Measurements from ENCODE around the gene CNTNAP5. TPM values are rescaled to one million over a fixed set of nuclear protein-coding genes. Genes with fewer than 3 reads are reported as not detected.
"Not testable (repeated sequence)": the region's sequence is repeated elsewhere in the genome, so short reads cannot be mapped to it uniquely, and the experiment has no call there.

The CNTNAP5 gene
- total RNA-seq, 1 experiment from 2014 or later = not detected

GRCh38 chr2:124319577-124319976, 294.5 kb downstream of the CNTNAP5 start:
- no peak for DNase-seq (ENCODE audit: low read depth)

DNA sequence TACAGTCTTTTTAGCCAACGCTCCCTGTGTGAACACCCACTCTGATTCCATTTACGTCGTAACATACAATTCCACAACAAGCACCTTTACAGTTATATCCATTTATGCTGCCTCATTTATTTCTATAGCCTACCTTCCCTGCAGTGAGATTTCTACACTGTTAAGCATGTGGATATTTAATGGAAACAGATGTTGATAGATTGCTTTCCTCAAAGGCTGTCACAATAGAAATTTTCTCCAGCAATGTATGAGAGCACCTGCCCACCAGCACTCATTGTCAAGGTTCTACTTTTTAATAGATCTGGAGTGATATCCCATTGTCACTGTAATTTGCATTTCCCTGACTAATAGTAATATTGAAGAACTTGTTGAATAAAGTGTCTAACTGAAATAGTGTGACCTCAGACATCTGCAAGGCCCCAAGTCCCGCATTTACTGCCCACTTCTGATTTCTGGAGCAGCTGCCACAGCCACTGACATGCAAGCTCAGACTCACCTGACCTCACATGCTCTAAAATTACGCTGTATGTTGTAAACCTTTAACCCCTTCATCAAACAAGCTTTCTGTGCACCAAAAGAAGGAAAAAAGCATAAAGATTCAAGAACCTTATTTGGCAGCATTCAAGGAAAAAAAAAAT, 295.1 kb downstream of the CNTNAP5 start:
- DNase-seq (ENCODE audit: low read depth) = no peak

- DNase-seq (ENCODE audit: low read depth) = no peak
Measured at GRCh38 chr2:124323321-124323720, 298.2 kb downstream of the CNTNAP5 start.

DNA sequence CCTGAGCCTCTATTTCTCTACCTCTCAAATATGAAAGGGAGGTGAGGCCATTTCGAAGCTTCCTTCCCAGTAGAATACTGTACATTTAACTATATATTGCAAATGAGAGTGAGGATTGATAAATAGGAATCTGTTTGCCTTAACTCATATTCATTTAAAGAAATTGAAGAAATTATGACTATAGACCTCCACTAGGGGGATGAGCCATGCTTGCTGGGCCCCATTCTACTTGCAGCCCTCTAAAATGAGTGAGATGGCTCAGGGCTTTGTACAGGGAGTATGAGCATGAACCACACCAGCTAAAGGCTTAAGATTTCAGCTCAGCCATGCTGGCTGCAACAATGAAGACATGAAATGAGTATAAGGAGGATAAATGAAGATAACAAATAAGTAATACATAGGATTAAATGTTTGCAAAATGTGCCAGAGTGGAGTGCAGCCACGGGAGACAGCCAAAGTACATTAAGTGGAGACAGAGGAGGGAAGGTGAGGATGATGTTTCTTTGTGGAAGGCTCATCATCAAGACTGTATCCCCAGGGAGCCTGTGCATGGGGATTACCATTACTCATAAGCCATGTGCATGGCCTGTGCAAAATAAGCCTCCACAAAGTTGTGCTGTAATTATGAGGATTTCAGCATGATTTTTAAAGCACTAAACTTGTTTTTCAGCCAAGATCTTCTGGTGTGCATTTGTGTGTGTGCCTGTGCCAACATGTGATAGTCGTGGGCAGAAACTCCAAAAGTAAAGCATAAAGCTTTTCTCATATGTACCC, 300.8 kb downstream of the CNTNAP5 start:
- DNase-seq (ENCODE audit: low read depth) = no peak

DNA sequence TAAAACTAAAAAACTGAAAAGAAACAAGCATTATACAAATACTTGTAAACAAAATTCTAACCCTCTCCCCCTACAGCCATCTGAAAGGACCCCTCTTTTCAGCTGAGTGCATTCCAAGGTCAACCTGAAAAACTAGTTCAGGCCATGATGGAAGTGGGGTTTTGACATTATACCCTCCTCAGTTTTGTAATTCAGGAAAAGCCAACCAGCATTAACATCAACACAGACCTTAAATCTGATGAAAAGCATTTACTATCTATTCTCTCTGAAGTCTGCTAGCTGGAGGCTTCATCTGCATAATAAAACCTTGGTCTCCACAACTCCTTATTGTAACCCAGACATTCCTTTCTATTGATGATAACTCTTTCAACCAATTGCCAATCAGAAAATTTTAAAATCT, 302.2 kb downstream of the CNTNAP5 start:
- DNase-seq (ENCODE audit: low read depth) = no peak

DNA sequence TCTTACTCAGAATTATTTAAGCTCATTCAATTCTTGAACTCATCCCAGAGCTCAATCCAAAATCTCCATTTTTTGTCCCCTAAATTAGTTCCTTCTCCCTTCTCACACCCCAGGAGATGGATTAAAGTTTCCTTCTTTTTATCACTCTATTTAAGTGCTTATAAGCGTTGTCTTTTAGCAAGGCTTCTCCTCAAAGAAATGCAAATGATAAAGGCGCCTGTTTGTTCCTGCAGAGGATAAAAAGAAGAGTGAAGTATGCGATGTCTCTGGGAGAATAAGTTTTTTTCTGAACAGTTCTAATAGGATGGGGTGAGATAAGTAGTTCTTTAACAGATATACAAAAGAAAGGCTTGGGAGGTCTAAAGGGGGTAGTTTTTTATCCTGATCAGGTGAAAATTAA, 303.3 kb downstream of the CNTNAP5 start:
- no peak for DNase-seq (ENCODE audit: low read depth)

DNA sequence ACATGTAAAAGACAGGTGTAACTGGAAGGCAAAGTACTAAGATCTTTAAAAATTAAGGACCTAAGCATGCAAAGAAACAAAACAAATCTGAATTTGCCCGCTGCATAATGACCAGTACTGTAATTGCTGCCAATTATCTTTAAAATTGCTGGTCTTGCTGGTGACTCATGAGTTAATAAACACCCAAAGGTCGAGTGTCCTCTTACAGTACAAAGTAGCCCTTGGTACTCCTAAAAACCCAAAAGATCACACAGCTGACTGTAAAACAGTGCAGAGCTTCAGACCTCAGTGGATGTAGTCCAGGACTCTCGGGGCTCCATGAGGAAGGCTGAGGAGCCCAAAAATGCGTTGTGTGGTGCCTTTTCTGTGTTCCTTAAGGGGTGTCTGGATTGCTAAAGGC, 308.7 kb downstream of the CNTNAP5 start:
- no peak for DNase-seq (ENCODE audit: low read depth)

DNA sequence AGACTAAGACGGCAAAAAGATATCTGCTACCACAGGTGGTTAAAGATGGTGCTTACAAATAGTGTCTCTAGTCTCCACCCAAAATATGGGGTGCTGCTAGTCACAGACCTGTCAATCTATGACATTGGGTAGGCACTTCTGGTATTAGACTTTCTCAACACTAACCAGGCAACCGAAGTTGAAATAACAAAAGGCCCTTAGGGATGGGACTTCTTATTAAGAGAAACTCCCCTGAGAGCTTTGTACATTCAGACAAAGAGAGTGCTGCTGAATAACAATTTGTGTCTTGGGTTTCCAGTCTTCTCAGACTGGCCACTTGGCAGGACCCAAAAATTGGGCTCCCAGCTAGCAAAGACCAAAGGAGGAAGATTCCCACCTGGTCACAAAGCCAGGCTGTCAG, 310.0 kb downstream of the CNTNAP5 start:
- DNase-seq (ENCODE audit: low read depth) = no peak

GRCh38 chr2:124339709-124340108, 314.6 kb downstream of the CNTNAP5 start:
- DNase-seq (ENCODE audit: low read depth) = no peak

- DNase-seq (ENCODE audit: low read depth) = no peak
Measured at GRCh38 chr2:124343827-124344498, 318.9 kb downstream of the CNTNAP5 start.

- no peak for DNase-seq (ENCODE audit: low read depth)
Measured at GRCh38 chr2:124347209-124347608, 322.1 kb downstream of the CNTNAP5 start.

- DNase-seq (ENCODE audit: low read depth) = no peak
Measured at GRCh38 chr2:124353656-124354055, 328.6 kb downstream of the CNTNAP5 start.

DNA sequence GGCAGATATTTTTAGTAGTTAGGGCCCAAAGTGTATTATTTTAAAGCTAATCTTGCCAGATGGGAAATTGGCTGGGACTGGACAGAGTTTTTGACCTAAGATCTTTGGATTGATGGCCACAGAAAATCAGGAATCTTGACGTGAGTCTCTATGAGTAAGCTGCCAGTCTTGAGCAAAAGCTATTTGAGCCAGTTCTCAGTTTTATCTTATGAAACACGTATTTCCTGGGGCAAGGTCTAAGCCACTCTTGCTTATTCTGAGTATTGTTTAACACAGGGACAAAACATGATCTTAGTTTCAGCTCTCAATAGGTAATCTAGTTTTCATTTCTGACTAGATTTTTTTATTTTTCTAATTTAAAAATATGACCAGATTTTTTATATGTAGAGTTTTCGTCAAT, 329.4 kb downstream of the CNTNAP5 start:
- DNase-seq (ENCODE audit: low read depth) = no peak

GRCh38 chr2:124361966-124362365, 336.9 kb downstream of the CNTNAP5 start:
- not testable (repeated sequence) for DNase-seq (ENCODE audit: low read depth)

DNA sequence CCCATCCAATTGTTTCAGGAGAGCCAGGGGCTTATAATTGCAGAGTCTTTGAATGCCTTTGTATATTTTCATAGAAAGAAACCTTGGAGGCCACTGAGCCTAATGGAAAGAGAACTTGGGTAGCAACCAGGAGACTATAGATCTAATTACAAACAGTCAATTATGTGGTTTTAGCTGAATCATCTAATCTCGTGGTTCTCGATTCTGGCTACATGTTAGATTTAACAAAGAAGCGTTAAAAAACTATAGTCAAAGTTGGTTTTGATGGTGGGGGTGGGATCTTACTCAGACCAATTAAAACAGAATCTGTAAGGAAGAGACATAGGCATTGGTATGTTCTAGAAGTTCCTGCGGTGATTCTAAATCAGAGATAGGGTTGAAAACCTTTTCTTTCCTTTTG, 344.1 kb downstream of the CNTNAP5 start:
- DNase-seq (ENCODE audit: low read depth) = no peak

GRCh38 chr2:124380221-124380749, 355.2 kb downstream of the CNTNAP5 start:
- DNase-seq (ENCODE audit: low read depth) = no peak

DNA sequence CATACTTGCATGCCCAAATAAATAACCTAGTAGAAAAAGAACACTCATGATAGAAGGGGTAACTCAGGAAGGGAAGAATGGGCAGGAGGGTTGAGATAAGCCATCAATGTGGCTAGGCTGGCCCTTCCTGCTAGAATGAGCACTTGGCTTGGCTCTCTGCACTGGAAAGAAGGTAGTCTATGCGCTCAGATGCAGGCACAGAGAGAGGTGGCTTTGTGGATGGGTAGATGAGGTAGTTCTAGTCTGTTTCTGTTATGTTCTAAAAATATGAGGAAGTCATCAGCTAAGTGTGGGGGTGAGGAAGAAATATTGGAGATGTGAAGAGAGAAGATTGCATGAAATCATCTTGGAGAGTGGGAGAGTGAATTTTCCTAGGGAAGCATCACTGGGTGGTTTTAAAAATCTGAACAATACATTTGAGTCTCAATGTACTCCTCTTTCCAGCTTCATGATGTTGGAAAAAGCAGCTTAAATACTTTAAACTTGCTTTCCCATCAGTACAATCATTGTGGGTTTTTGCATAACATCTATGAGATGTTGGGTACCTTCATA, 357.1 kb downstream of the CNTNAP5 start:
- DNase-seq (ENCODE audit: low read depth) = no peak

GRCh38 chr2:124395961-124396360, 370.9 kb downstream of the CNTNAP5 start:
- DNase-seq (ENCODE audit: low read depth) = no peak

DNA sequence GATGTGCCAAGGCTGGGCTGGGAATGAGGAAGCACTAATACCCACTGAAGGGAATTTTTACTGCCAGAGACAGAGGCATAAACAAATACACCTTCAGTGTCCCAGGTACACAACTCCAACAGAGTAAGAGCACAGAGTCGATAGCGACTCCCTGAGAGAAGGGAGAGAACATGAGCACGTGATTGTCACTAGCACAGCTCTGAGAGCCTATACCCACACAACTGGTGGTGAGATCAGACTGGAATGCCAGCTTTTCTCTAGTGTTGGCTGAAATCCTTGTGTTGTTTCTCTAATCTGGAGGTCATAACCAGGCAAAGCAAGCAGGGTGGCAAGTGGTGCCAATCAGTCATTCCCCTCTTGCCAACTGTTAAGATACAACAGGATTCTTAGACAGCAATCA, 377.2 kb downstream of the CNTNAP5 start:
- DNase-seq (ENCODE audit: low read depth) = no peak

DNA sequence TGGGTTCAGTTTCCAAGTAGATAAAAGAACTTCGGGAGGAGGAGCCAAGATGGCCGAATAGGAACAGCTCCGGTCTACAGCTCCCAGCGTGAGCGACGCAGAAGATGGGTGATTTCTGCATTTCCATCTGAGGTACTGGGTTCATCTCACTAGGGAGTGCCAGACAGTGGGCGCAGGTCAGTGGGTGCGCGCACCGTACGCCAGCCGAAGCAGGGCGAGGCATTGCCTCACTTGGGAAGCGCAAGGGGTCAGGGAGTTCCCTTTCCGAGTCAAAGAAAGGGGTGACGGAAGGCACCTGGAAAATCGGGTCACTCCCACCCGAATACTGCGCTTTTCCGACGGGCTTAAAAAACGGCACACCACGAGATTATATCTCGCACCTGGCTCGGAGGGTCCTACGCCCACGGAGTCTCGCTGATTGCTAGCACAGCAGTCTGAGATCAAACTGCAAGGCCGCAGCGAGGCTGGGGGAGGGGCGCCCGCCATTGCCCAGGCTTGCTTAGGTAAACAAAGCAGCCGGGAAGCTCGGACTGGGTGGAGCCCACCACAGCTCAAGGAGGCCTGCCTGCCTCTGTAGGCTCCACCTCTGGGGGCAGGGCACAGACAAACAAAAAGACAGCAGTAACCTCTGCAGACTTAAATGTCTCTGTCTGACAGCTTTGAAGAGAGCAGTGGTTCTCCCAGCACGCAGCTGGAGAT, 382.9 kb downstream of the CNTNAP5 start:
- DNase-seq (ENCODE audit: low read depth) = not testable (repeated sequence)

- no peak for DNase-seq (ENCODE audit: low read depth)
Measured at GRCh38 chr2:124424074-124424473, 399.0 kb downstream of the CNTNAP5 start.

DNA sequence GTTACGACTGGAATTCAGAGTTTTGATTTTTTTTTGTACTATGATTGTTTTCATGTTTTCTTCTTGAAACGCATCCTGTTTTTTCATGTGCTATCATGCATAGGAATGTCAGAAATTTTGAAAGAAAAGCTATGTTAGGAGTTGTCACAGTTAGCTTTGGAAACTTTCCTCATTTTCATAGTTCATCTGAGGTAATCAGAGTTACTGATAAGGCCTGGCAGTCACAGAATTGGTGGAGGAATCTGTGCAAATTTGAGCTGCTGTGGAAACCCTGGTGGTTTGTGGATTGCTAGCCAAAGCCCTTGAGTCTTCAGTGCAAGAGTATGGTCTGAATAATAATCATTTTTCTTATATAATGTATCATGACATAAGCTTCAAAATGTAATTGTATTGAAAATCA, 401.0 kb downstream of the CNTNAP5 start:
- DNase-seq (ENCODE audit: low read depth) = no peak

Data from LHCN-M2 (cell line).